GM12873 (cell line): Measurements from ENCODE around the gene CLDN25.

Source experiments
- CTCF ChIP-seq: IDR thresholded peaks from 2 replicates; pipeline ENCODE4 v1.5.1; 2012; ENCODE audit warnings: low read depth, mild to moderate bottlenecking, moderate library complexity, low read length, control low read depth; ENCODE audit not compliant: insufficient read depth; ENCODE audit errors: missing control alignments

The CLDN25 gene

DNA sequence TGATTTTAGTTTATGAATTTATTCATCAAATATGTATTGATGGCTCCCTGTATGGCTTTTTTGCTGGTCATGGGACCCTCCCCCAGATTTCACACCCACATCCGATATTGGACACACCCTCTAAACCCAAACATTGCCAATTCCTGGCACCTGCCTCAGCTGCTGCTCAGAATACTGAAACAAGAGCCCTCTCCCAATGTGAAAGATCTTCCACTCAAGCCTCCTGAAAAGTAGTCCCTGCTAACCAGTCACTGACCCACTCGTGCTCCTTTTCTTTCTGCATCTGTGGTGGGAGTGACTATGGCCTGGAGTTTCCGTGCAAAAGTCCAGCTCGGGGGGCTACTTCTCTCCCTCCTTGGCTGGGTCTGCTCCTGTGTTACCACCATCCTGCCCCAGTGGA lies at the start of gene CLDN25:
TSS of gene CLDN25 (plus strand) at position 301 of the 400 bp plus-strand sequence. CDS start at position 301, 0 bp downstream.
- TF ChIP-seq CTCF, result no peak

DNA sequence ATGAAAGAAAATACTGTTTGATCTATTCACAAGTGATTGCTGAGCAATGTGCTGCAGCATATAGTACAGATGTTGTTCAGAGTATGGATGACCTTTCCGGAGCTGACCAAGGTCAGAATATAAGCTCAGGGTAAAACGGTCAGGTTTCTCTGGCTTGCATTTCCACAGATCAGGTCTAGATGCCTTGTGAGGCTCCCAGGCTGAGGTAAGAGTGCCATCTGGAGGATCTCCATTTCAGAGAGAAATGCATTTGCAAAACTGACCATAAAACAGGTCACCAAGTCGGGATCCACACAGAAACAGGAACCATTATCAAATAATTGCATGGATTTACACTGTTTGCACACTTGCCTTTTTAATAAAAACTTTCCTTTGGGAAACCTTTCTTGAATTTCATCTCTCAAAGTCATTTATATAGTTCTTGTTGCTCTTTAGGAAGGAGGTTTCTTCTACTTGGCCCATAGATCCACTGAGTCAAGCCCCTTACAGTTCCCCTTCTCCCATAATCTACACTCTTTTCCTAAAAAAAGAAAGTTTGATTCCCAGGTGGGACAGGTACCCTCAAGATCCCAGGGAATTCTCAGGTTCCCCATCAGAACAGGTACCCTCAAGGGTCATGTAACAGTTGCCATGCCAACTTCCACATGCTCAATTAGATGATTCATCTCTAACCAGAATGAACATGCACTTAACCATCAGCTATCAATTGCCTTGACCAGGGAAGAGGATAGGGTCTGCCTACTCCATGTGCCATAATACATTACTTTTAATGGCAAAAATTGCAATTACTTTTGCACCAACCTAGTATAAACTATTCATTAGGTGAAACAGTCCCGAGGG lies 48.5 kb upstream of the CLDN25 start:
- TF ChIP-seq CTCF, result no peak

- no peak for TF ChIP-seq CTCF
Measured at GRCh38 chr11:113732092-113732491, 47.5 kb upstream of the CLDN25 start.

GRCh38 chr11:113736323-113736722 lies 43.3 kb upstream of the CLDN25 start:
- no peak for TF ChIP-seq CTCF

- no peak for TF ChIP-seq CTCF
Measured at GRCh38 chr11:113752932-113753331, 26.7 kb upstream of the CLDN25 start.

GRCh38 chr11:113760241-113760640 lies 19.4 kb upstream of the CLDN25 start:
- TF ChIP-seq CTCF, result no peak

GRCh38 chr11:113764527-113765219 lies 14.9 kb upstream of the CLDN25 start:
- no peak for TF ChIP-seq CTCF
